Caco-2 (cell line): Measurements from ENCODE around the gene PPP1CC. TPM values are rescaled to one million over a fixed set of nuclear protein-coding genes. Genes with fewer than 3 reads are reported as not detected.

Source experiments
- BruUV-seq: library from RNA; stranded (reverse); fragments of 400-500 nt; replicated peaks from 2 replicates; lab custom pipeline; 2021; lab: Mats Ljungman, UMichigan
- CTCF ChIA-PET: fragments of 300-600 bp; sonication (Branson Sonifier 250); formaldehyde crosslinking; loops from one replicate; lab custom pipeline; 2022; ENCODE audit warnings: antibody characterized with exemption; lab: Charles Lee
- POLR2A ChIA-PET: fragments of 300-600 bp; sonication (Branson Sonifier 250); formaldehyde crosslinking; loops from one replicate; lab custom pipeline; 2022; ENCODE audit warnings: antibody characterized with exemption; lab: Charles Lee
- DNase-seq, 2 experiments: peaks; one replicate each; pipeline versions ENCODE4 v3.0.0 to v3.0.0-alpha.2; 2020 to 2022
- H3K27me3 ChIP-seq: replicated peaks from 2 replicates; pipeline ENCODE4 v1.6.0; 2011; ENCODE audit warnings: low read length; ENCODE audit not compliant: control insufficient read depth, insufficient read depth
- H3K36me3 ChIP-seq: 2 replicates; pipeline ENCODE4 v1.5.1; 2011; ENCODE audit warnings: low read length; ENCODE audit not compliant: control insufficient read depth, insufficient read depth
- H3K4me1 ChIP-seq: fragments of 250-450 bp; sonication (Bioruptor Pico); 2 replicates; pipeline ENCODE4 v1.5.1; 2020; ENCODE audit warnings: mild to moderate bottlenecking
- H3K4me3 ChIP-seq: 2 replicates; pipeline ENCODE4 v1.5.1; 2011; ENCODE audit warnings: low read depth, mild to moderate bottlenecking, control low read depth, low read length
- H3K9me3 ChIP-seq: fragments of 250-450 bp; sonication (Bioruptor Pico); 2 replicates; pipeline ENCODE4 v1.5.1; 2020; ENCODE audit warnings: mild to moderate bottlenecking, moderate library complexity
- H3K27ac Mint-ChIP-seq: one replicate; pipeline ENCODE4 v1.8.0; 2022; ENCODE audit warnings: mixed read lengths; ENCODE audit not compliant: unreplicated experiment
- H3K27me3 Mint-ChIP-seq: one replicate; pipeline ENCODE4 v1.8.0; 2022; ENCODE audit warnings: mixed read lengths; ENCODE audit not compliant: insufficient read depth, unreplicated experiment
- H3K36me3 Mint-ChIP-seq: one replicate; pipeline ENCODE4 v1.8.0; 2022; ENCODE audit warnings: mild to moderate bottlenecking, mixed read lengths; ENCODE audit not compliant: insufficient read depth, unreplicated experiment
- H3K4me1 Mint-ChIP-seq: one replicate; pipeline ENCODE4 v1.8.0; 2022; ENCODE audit warnings: low read depth, mixed read lengths; ENCODE audit not compliant: unreplicated experiment
- H3K4me3 Mint-ChIP-seq: one replicate; pipeline ENCODE4 v1.8.0; 2022; ENCODE audit warnings: mild to moderate bottlenecking, moderate library complexity, mixed read lengths; ENCODE audit not compliant: unreplicated experiment
- H3K9me3 Mint-ChIP-seq: one replicate; pipeline ENCODE4 v1.8.0; 2022; ENCODE audit warnings: mixed read lengths; ENCODE audit not compliant: unreplicated experiment
- CTCF ChIP-seq, 2 experiments: fragments of 200-600 bp in 1 of 2; IDR thresholded peaks; 1 replicate in 1 of 2; 2 replicates in 1 of 2; pipeline versions ENCODE4 v1.5.1 to v1.8.0; 2011 to 2022; ENCODE audit warnings: antibody characterized with exemption in 1 of 2, control low read depth in 1 of 2, inconsistent platforms in 1 of 2, low read depth in 1 of 2, low read length in 1 of 2, mild to moderate bottlenecking in 1 of 2, moderate library complexity in 1 of 2; ENCODE audit not compliant: insufficient read depth in 1 of 2, severe bottlenecking in 1 of 2, unreplicated experiment in 1 of 2
- intact Hi-C: fragments of 100-400 bp; cut with micrococcal nuclease; formaldehyde crosslinking; loops from one replicate; pipeline ENCODE4 v1.10.0; 2022; ENCODE audit not compliant: unreplicated experiment
- total RNA-seq: library from RNA; stranded (reverse); gene quantifications from 2 replicates; pipeline ENCODE4 v1.2.3, GENCODE V29; 2022

Gene PPP1CC
- total RNA-seq, 1 experiment from 2014 or later, result 213 TPM

- intact Hi-C loops, result no loop called here
- POLR2A ChIA-PET, result no interaction called here
- Mint-ChIP-seq H3K27ac (no peak overlapping the region), H3K4me3 (no peak overlapping the region), H3K4me1 (peaks cover 10% of the 10 kb centered on the region), H3K27me3 (no peaks in the 10 kb centered on the region), H3K36me3 (peaks cover 98% of the 10 kb centered on the region), H3K9me3 (no peaks in the 10 kb centered on the region)
- TF ChIP-seq CTCF (IDR thresholded peaks at IDR 0.05; ENCODE audit: insufficient read depth in 1 of 2, low read depth in 1 of 2, low read length in 1 of 2, severe bottlenecking in 1 of 2, unreplicated experiment in 1 of 2), result no peak
- Histone ChIP-seq H3K4me1 (0 out of 2 replicates have a peak, but pooled peaks cover 3% of the 10 kb centered on the region), H3K4me3 (no peak overlapping the region), H3K9me3 (no peaks in the 10 kb centered on the region), H3K27me3 (no peaks in the 10 kb centered on the region), H3K36me3 (peaks cover 4% of the 10 kb centered on the region)
- DNase-seq, result no peak
- CTCF ChIA-PET, result no interaction called here
- no TSS peak for BruUV-seq
Measured at GRCh38 chr12:110731479-110731878, 11.2 kb downstream of the PPP1CC start.

- no peak overlapping the region for H3K27ac Mint-ChIP-seq
- no peaks in the 10 kb centered on the region for H3K27me3 Mint-ChIP-seq
- H3K4me3 Mint-ChIP-seq, result no peak overlapping the region
- DNase-seq, result no peak
- Histone ChIP-seq H3K4me3 (no peak overlapping the region), H3K27me3 (no peaks in the 10 kb centered on the region), H3K4me1 (no peaks in the 10 kb centered on the region), H3K9me3 (no peaks in the 10 kb centered on the region), H3K36me3 (peaks cover 4% of the 10 kb centered on the region)
- no TSS peak for BruUV-seq
- TF ChIP-seq CTCF (IDR thresholded peaks at IDR 0.05; ENCODE audit: insufficient read depth in 1 of 2, low read depth in 1 of 2, low read length in 1 of 2, severe bottlenecking in 1 of 2, unreplicated experiment in 1 of 2), result no peak
- intact Hi-C loops, result no loop called here
- peaks cover 99% of the 10 kb centered on the region for H3K36me3 Mint-ChIP-seq
- no peaks in the 10 kb centered on the region for H3K9me3 Mint-ChIP-seq
- ChIA-PET POLR2A (no interaction called here), CTCF (no interaction called here)
- peaks cover 4% of the 10 kb centered on the region for H3K4me1 Mint-ChIP-seq
Measured at GRCh38 chr12:110728628-110729027, 14.1 kb downstream of the PPP1CC start.

GRCh38 chr12:110726708-110727369 lies 15.9 kb downstream of the PPP1CC start:
- Histone ChIP-seq H3K36me3 (peaks cover 4% of the 10 kb centered on the region), H3K27me3 (no peaks in the 10 kb centered on the region), H3K4me3 (no peak overlapping the region), H3K9me3 (no peaks in the 10 kb centered on the region), H3K4me1 (no peaks in the 10 kb centered on the region)
- no peak for DNase-seq
- no peak for TF ChIP-seq CTCF (IDR thresholded peaks at IDR 0.05; ENCODE audit: insufficient read depth in 1 of 2, low read depth in 1 of 2, low read length in 1 of 2, severe bottlenecking in 1 of 2, unreplicated experiment in 1 of 2)
- intact Hi-C loops, result no loop called here
- H3K4me1 Mint-ChIP-seq, result no peaks in the 10 kb centered on the region
- peaks cover 93% of the 10 kb centered on the region for H3K36me3 Mint-ChIP-seq
- POLR2A ChIA-PET, result no interaction called here
- no TSS peak for BruUV-seq
- H3K27ac Mint-ChIP-seq, result no peak overlapping the region
- CTCF ChIA-PET, result no interaction called here
- H3K27me3 Mint-ChIP-seq, result no peaks in the 10 kb centered on the region
- H3K9me3 Mint-ChIP-seq, result no peaks in the 10 kb centered on the region
- H3K4me3 Mint-ChIP-seq, result no peak overlapping the region
